Glomerular visceral epithelial cell (primary cell): ENCODE results near the gene FSIP1.

Experiments
- DNase-seq: peaks from one replicate; pipeline ENCODE4 v3.0.0-alpha.2; 2016; ENCODE audit errors: extremely low spot score

FSIP1 gene

DNA sequence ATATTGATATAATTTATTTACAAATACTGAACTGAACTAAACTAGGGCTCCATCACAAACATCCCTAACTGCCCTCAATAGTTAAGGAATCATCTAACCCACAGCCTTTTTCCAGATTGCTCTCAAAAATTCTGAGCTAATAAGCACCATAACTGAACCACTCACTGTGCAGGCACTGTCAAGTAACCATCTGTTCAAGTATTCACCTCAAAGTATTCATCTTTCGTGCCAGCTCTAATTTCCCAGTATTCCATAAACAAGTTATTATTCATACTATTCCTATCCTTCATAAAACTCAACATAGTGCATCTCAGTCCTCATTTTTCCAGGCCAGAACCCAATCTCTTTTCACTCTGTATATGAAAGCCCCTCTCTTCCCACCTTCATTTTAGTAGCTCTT is 160.7 kb downstream of the FSIP1 start:
- no peak for DNase-seq

DNA sequence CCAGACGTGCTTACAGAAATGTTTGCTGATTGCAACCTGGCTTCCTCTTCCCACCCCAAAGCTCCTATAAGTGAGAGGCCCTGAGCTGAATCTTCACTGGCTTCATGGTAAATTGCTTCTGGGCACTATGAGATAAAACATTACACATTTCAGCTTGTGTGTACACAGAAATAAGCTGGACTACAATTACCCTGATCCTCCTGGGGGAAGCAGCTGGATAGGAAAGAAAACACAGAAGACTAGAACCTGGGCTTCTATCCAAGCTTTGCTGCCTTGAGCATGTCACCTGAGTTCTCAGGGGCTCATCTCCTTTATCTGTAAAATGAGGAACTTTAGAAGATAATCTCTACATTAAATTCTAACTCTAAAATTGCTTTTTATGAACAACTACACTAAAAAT is 161.4 kb downstream of the FSIP1 start:
- no peak for DNase-seq

DNA sequence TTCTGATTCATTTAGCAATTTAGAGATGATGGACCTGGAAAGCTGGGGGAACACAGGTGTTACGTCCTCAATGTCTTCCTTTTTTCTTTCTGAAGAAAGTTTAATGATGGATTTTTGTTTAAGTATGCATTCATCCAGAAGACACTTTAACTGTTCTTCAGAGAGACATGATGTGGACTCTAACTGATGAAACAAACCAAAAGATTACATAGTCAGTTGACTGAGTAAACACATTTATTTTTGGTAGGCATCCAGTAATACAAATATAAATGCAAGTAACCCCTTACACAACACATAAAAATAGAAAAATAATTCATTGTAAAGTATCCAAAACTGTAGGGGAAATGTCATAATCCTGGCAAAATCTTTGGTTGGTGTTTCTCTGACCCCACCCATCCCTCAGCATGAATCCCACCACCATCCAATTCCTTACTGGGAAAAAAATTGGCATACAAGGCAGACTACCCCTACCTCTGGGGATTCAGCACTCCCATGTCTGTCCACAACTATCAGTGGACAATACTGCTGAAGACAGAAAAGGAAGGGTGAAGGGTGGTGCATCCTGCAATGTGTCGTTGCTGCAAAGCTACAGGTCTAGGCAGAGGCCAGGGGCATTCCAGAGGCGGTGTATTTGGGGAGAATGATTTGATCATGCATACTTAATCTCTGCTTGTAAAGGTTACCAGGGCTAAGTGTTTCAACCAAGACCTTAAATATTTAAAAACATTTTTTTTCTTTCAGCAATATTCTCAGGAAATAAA is 164.4 kb downstream of the FSIP1 start:
- DNase-seq = no peak

- DNase-seq = peak; percentile 24
Observed at GRCh38 chr15:39616731-39617455, 165.7 kb downstream of the FSIP1 start.

GRCh38 chr15:39613861-39614260 is 168.8 kb downstream of the FSIP1 start:
- no peak for DNase-seq

DNA sequence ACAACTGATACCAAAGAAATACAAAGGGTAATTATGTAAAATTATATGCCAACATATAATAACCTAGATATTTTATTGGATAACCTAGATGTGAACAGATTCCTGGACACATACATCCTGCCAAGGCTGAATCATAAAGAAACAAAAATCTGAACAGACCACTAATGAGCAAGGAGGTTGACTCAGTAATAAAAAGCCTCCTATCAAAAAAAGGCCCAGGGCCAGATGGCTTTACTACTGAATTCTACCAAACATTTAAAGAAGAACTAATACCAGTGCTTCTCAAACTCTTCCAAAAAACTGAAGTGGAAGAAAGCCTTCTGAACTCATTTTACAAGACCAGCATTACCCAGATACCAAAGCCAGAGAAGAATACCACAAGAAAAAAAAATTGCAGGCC is 169.4 kb downstream of the FSIP1 start:
- no peak for DNase-seq

DNA sequence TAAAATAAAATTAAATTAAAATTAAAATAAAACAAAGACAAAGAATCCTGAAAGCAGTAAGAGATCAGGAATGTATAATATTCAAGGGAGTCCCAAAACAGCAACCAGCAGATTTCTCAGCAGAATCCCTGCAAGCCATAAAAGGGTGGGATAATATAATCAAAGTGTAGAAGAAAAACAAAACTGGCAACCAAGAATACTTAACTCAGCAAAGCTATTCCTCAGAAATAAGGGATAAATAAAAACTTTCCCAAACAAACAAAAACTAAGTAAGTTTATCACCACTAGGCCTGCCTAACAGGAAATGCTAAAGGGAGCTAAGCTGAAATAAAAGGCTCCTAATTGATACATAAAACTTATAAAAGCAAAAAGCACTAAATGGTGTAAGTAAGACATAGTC is 172.0 kb downstream of the FSIP1 start:
- DNase-seq = no peak

- DNase-seq = no peak
Observed at GRCh38 chr15:39609166-39609916, 173.3 kb downstream of the FSIP1 start.

GRCh38 chr15:39608185-39609139 is 174.2 kb downstream of the FSIP1 start:
- no peak for DNase-seq

GRCh38 chr15:39605146-39605545 is 177.5 kb downstream of the FSIP1 start:
- DNase-seq = no peak

DNA sequence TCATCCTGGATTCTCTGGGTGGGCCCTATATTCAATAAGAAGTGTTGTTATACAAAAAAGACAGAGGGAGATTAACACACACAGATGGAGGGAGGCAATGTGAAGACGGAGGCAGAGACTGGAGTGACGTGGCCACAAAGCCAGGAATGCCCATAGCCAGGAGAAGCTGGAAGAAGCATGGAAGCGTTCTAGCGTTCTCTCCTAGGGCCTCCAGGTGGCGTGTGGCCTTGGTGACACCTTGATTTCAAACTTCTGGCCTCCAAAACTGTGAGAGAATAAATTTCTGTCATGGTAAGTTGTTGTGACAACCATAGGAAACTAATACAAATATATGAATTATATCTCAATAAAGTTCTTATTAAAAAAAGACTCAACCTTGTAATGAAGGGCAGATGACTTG is 180.5 kb downstream of the FSIP1 start:
- DNase-seq = no peak

DNA sequence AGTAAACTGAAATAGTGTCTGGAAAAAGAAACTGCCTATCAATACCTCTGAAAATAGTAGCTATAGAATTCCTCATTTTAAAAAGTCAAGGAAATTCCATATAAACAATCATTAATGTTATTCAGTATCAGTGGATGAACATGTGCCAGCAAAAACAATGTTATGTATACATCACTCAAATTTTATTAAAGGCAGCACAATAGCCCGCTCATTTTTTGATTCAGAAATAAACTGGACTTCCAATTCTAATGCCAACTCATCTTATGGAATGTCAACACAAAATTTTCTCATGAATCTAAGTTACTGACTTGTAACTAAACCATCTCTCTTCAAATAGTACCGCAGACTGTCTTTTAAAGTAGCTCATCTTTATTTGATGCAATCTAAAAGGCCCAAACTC is 182.8 kb downstream of the FSIP1 start:
- no peak for DNase-seq

DNA sequence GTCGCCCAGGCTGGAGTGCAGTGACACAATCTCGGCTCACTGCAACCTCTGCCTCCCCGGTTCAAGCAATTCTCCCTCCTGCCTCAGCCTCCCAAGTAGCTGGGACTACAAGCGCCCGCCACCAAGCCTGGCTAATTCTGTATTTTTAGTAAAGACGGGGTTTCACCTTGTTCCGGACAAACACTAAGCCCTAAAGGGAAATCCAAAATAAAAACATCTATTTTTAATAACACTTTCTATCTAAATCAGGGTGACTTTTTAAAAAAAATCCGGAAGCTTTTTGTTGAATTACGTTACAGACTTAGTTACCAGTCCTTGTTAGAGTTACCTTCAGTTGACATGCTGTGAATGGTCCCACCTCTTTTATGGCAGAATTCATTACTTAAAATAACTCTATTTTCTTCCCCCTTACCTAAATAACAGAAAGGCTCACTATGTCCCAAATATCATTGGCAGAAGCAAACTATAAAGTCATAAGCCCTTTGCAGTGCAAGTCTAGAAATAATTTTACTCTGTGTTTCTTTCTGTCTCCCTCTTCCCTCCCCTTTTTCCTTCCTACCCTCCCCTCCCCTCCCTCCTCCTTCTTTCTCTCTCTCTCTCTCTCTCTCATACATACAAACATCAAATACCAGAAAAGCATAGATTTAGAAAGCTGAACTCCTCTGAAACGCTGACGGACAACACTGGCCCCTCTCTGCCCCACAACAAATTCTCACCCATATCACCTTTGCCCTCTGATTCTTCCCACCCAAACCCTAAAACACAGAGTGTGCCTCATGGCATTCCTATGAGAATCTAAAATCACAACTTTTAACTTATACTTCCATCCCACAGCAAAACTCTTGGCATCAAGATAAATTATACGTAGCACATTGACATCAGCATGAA is 183.4 kb downstream of the FSIP1 start:
- DNase-seq = peak; percentile 33

DNA sequence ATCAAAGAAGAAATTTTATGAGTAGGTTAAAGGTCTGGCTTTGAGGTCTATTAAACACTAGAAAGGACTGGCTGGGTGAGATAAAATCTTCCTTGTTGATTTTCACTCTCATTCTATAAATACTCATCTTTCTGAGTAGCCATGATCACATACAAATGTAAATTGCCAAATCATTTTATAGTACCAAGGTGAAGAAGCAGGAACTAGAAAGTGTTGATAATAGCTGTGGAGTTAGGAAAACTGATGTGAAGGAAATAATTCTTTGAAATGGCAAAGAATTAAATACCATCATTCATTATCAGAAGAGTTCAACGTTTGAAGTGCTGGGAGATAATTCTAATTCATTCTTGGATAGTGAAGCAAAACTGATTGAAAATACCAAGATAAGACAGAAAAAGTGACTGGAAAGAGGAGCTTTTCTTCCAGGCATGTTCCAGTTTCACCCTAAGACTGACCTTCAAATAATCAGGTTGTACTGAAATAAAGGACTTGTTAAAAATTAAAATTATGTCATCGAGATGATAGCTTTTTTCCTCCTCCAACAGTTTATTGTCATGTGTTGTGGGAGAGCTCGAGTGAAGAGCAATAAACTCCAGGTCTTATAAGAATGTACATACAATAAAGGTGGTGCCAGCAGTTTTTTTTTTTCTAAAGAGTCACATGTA is 184.3 kb downstream of the FSIP1 start:
- DNase-seq = peak; percentile 56

- DNase-seq = peak; percentile 62
Observed at GRCh38 chr15:39597751-39598185, 184.9 kb downstream of the FSIP1 start.

DNA sequence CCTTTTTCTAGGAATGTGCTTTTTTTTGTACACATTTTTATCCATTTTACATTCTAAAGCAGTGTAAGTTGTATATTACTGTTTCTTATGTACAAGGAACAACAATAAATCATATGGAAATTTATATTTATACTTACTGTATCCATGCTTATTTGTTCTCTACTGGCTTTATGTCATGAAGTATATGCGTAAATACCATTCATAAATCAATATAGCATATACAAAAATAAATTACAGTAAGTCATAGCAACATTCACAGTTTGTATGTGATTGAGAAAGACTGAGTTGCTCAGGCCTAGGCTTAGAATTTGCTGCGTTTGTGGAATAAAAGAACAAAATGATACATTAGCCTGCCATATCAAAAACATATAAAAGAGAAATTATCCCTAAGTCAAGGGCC is 185.3 kb downstream of the FSIP1 start:
- DNase-seq = no peak

DNA sequence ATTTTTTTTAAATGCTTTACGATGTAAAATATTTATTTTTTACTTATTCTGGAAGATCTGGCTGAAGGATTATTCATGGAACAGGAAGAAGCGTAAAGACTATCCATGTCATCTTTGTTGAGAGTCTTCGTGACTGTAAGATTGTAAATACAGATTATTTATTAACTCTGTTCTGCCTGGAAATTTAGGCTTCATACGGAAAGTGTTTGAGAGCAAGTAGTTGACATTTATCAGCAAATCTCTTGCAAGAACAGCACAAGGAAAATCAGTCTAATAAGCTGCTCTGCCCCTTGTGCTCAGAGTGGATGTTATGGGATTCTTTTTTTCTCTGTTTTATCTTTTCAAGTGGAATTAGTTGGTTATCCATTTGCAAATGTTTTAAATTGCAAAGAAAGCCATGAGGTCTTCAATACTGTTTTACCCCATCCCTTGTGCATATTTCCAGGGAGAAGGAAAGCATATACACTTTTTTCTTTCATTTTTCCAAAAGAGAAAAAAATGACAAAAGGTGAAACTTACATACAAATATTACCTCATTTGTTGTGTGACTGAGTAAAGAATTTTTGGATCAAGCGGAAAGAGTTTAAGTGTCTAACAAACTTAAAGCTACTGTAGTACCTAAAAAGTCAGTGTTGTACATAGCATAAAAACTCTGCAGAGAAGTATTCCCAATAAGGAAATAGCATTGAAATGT is 186.1 kb downstream of the FSIP1 start:
- peak; percentile 41 for DNase-seq

GRCh38 chr15:39595338-39596221 is 187.1 kb downstream of the FSIP1 start:
- DNase-seq = peak; percentile 37
